Large intestine (tissue), 3 donors: ENCODE measurements around the gene SMO. TPM values are rescaled to one million over a fixed set of nuclear protein-coding genes. Genes with fewer than 3 reads are reported as not detected.
"Not testable (repeated sequence)": the region's sequence is repeated elsewhere in the genome, so short reads cannot be mapped to it uniquely, and the experiment has no call there.

ENCODE experiments used
- DNase-seq, 2 donors: peaks; one replicate each; pipeline versions ENCODE4 v3.0.0 to v3.0.0-alpha.2; 2013
- H3K27ac ChIP-seq: one replicate; pipeline ENCODE4 v1.5.1; 2013; ENCODE audit warnings: low read length
- H3K27me3 ChIP-seq: 2 replicates; pipeline ENCODE4 v1.6.1; 2013; ENCODE audit warnings: low read length; ENCODE audit not compliant: control insufficient read depth, insufficient read depth
- H3K36me3 ChIP-seq: 2 replicates; pipeline ENCODE4 v1.6.1; 2013; ENCODE audit warnings: low read length; ENCODE audit not compliant: control insufficient read depth, insufficient read depth
- H3K4me1 ChIP-seq: one replicate; pipeline ENCODE4 v1.6.1; 2013; ENCODE audit warnings: low read length; ENCODE audit not compliant: control insufficient read depth, insufficient read depth
- H3K4me3 ChIP-seq: one replicate; pipeline ENCODE4 v1.5.1; 2013; ENCODE audit warnings: low read length
- H3K9me3 ChIP-seq: one replicate; pipeline ENCODE4 v1.6.1; 2013; ENCODE audit warnings: mild to moderate bottlenecking, low read depth, low read length, moderate library complexity; ENCODE audit not compliant: control insufficient read depth
- WGBS: methylation state at CpG from one replicate; pipeline ENCODE4 v1.1.5; 2013; ENCODE audit warnings: low lambda C conversion rate; ENCODE audit not compliant: insufficient coverage; 5-methylcytosine and 5-hydroxymethylcytosine counted together
- polyA plus RNA-seq: library from polyadenylated mRNA; unstranded; fragments of 120-200 nt; gene quantifications from one replicate; pipeline ENCODE4 v1.2.1, GENCODE V29; 2013

The SMO gene
- polyA plus RNA-seq, 1 donor, result 23.6 TPM

- Histone ChIP-seq H3K4me3 (no peak overlapping the region), H3K9me3 (no peaks in the 10 kb centered on the region), H3K4me1 (no peaks in the 10 kb centered on the region), H3K27me3 (no peaks in the 10 kb centered on the region), H3K27ac (no peak overlapping the region), H3K36me3 (peaks cover 61% of the 10 kb centered on the region)
- WGBS, result no CpG with 5 or more reads among the region's 15 CpGs
- no peak for DNase-seq
Measured at GRCh38 chr7:129209067-129209926, 20.9 kb downstream of the SMO start.

GRCh38 chr7:129210256-129210988 lies 22.0 kb downstream of the SMO start:
- no peak overlapping the region for H3K27ac ChIP-seq

GRCh38 chr7:129210989-129211312 lies 22.5 kb downstream of the SMO start:
- peaks cover 6% of the 10 kb centered on the region for H3K9me3 ChIP-seq
- no peak for DNase-seq
- WGBS, result no CpG with 5 or more reads among the region's 14 CpGs
- H3K4me1 ChIP-seq, result no peaks in the 10 kb centered on the region
- no peak overlapping the region for H3K4me3 ChIP-seq
- H3K36me3 ChIP-seq, result peaks cover 52% of the 10 kb centered on the region
- no peak overlapping the region for H3K27ac ChIP-seq
- no peaks in the 10 kb centered on the region for H3K27me3 ChIP-seq

More at GRCh38 chr7:129210256-129210988, 22.0 kb downstream of the SMO start:
- no peaks in the 10 kb centered on the region for H3K4me1 ChIP-seq
- no peaks in the 10 kb centered on the region for H3K27me3 ChIP-seq
- no CpG with 5 or more reads among the region's 16 CpGs for WGBS
- no peak for DNase-seq
- H3K4me3 ChIP-seq, result no peak overlapping the region
- H3K36me3 ChIP-seq, result peaks cover 56% of the 10 kb centered on the region
- peaks cover 1% of the 10 kb centered on the region for H3K9me3 ChIP-seq

GRCh38 chr7:129212126-129212525 lies 23.7 kb downstream of the SMO start:
- Histone ChIP-seq H3K4me3 (no peak overlapping the region), H3K27ac (no peak overlapping the region), H3K9me3 (peaks cover 13% of the 10 kb centered on the region), H3K36me3 (peaks cover 43% of the 10 kb centered on the region), H3K4me1 (no peaks in the 10 kb centered on the region), H3K27me3 (no peaks in the 10 kb centered on the region)
- WGBS, result no CpG with 5 or more reads among the region's 14 CpGs
- DNase-seq, result no peak

- no peak for DNase-seq
- H3K4me1 ChIP-seq, result no peaks in the 10 kb centered on the region
- no peaks in the 10 kb centered on the region for H3K27me3 ChIP-seq
- H3K4me3 ChIP-seq, result no peak overlapping the region
- peaks cover 13% of the 10 kb centered on the region for H3K9me3 ChIP-seq
- WGBS, result no CpG with 5 or more reads among the region's 4 CpGs
- H3K27ac ChIP-seq, result no peak overlapping the region
- peaks cover 38% of the 10 kb centered on the region for H3K36me3 ChIP-seq
Measured at GRCh38 chr7:129212596-129212995, 24.2 kb downstream of the SMO start.

GRCh38 chr7:129213828-129214227 lies 25.4 kb downstream of the SMO start:
- Histone ChIP-seq H3K4me3 (no peak overlapping the region), H3K36me3 (peaks cover 36% of the 10 kb centered on the region), H3K27ac (no peak overlapping the region), H3K9me3 (peaks cover 13% of the 10 kb centered on the region), H3K27me3 (no peaks in the 10 kb centered on the region), H3K4me1 (no peaks in the 10 kb centered on the region)
- 20% methylated on average over 1 of the region's 15 CpGs for WGBS
- DNase-seq, result no peak

- not testable (repeated sequence) for H3K4me1 ChIP-seq, H3K27ac ChIP-seq, H3K27me3 ChIP-seq, H3K4me3 ChIP-seq, DNase-seq
- Histone ChIP-seq H3K36me3 (peaks cover 21% of the 10 kb centered on the region), H3K9me3 (peaks cover 13% of the 10 kb centered on the region)
- no CpG with 5 or more reads among the region's 15 CpGs for WGBS
Measured at GRCh38 chr7:129215691-129216090, 27.3 kb downstream of the SMO start.

- Histone ChIP-seq H3K36me3 (peaks cover 16% of the 10 kb centered on the region), H3K9me3 (peaks cover 13% of the 10 kb centered on the region)
- not testable (repeated sequence) for H3K27me3 ChIP-seq, H3K27ac ChIP-seq, H3K4me1 ChIP-seq, DNase-seq, H3K4me3 ChIP-seq
- no CpG with 5 or more reads among the region's 34 CpGs for WGBS
Measured at GRCh38 chr7:129216101-129216715, 27.8 kb downstream of the SMO start.

GRCh38 chr7:129216821-129217416 lies 28.5 kb downstream of the SMO start:
- 40% methylated on average over 2 of the region's 8 CpGs for WGBS
- peaks cover 10% of the 10 kb centered on the region for H3K36me3 ChIP-seq
- H3K4me1 ChIP-seq, DNase-seq, H3K27me3 ChIP-seq, H3K27ac ChIP-seq, H3K4me3 ChIP-seq: not testable (repeated sequence)
- peaks cover 13% of the 10 kb centered on the region for H3K9me3 ChIP-seq

GRCh38 chr7:129218514-129219062 lies 30.2 kb downstream of the SMO start:
- no peaks in the 10 kb centered on the region for H3K27me3 ChIP-seq
- no peaks in the 10 kb centered on the region for H3K4me1 ChIP-seq
- H3K36me3 ChIP-seq, result no peaks in the 10 kb centered on the region
- DNase-seq, result peak; percentile 67 to 75
- no peak overlapping the region for H3K4me3 ChIP-seq
- H3K9me3 ChIP-seq, result peaks cover 13% of the 10 kb centered on the region
- no peak overlapping the region for H3K27ac ChIP-seq
- WGBS, result no CpG with 5 or more reads among the region's 9 CpGs
